GM21576 (cell line): ENCODE data around the gene PCAT6.

Source experiments
- ATAC-seq: cut with Tn5 transposase; IDR thresholded peaks from one replicate; pipeline ENCODE4 v1.9.1; 2021; ENCODE audit warnings: mild to moderate bottlenecking, moderate library complexity; ENCODE audit not compliant: unreplicated experiment

Gene PCAT6

GRCh38 chr1:202844259-202844658 lies 33.5 kb downstream of the PCAT6 start:
- no peak for ATAC-seq

GRCh38 chr1:202844935-202845334 lies 34.2 kb downstream of the PCAT6 start:
- ATAC-seq = no peak

- ATAC-seq = peak; percentile 81
Observed at GRCh38 chr1:202848191-202848542, 37.4 kb downstream of the PCAT6 start.

- ATAC-seq = no peak
Observed at GRCh38 chr1:202850593-202851362, 40.0 kb downstream of the PCAT6 start.

GRCh38 chr1:202852163-202852904 lies 41.6 kb downstream of the PCAT6 start:
- ATAC-seq = no peak

GRCh38 chr1:202854787-202855186 lies 44.0 kb downstream of the PCAT6 start:
- no peak for ATAC-seq

GRCh38 chr1:202856014-202856413 lies 45.3 kb downstream of the PCAT6 start:
- ATAC-seq = no peak

GRCh38 chr1:202857136-202857610 lies 46.4 kb downstream of the PCAT6 start:
- ATAC-seq = no peak

GRCh38 chr1:202858331-202858730 lies 47.6 kb downstream of the PCAT6 start:
- ATAC-seq = no peak

GRCh38 chr1:202858789-202859414 lies 48.1 kb downstream of the PCAT6 start:
- ATAC-seq = no peak

GRCh38 chr1:202860744-202861419 lies 50.1 kb downstream of the PCAT6 start:
- no peak for ATAC-seq
